NOMO-1 treated with dmso at 0.1 percent for 144 hours (cell line): ENCODE data around the gene FRMD6.
"Not testable (repeated sequence)": the region's sequence is repeated elsewhere in the genome, so short reads cannot be mapped to it uniquely, and the experiment has no call there.

Source experiments
- DNase-seq: peaks from one replicate; lab custom pipeline; 2025; ENCODE audit not compliant: unreplicated experiment; lab: John Stamatoyannopoulos, UW

The FRMD6 gene

GRCh38 chr14:51628238-51628637 lies 23.5 kb upstream of the FRMD6 start:
- DNase-seq = no peak

GRCh38 chr14:51630987-51631386 lies 20.7 kb upstream of the FRMD6 start:
- no peak for DNase-seq

- not testable (repeated sequence) for DNase-seq
These were observed 18.4 kb upstream of the FRMD6 start for GRCh38 chr14:51633298-51633697.

GRCh38 chr14:51636109-51636508 lies 15.6 kb upstream of the FRMD6 start:
- DNase-seq = no peak

- DNase-seq = no peak
These were observed 13.4 kb upstream of the FRMD6 start for GRCh38 chr14:51638071-51638944.

GRCh38 chr14:51639668-51640316 lies 11.9 kb upstream of the FRMD6 start:
- no peak for DNase-seq

- no peak for DNase-seq
These were observed 8.6 kb upstream of the FRMD6 start for GRCh38 chr14:51643140-51643539.

- no peak for DNase-seq
These were observed 7.3 kb upstream of the FRMD6 start for GRCh38 chr14:51644217-51644933.

GRCh38 chr14:51648296-51648695 lies 3.4 kb upstream of the FRMD6 start:
- DNase-seq = no peak

GRCh38 chr14:51650716-51651387 lies 858 bp upstream of the FRMD6 start:
- DNase-seq = no peak

GRCh38 chr14:51652168-51653078 lies 713 bp downstream of the FRMD6 start:
- DNase-seq = no peak

GRCh38 chr14:51653079-51653774 lies 1.5 kb downstream of the FRMD6 start:
- DNase-seq = no peak

GRCh38 chr14:51653775-51654532 lies 2.2 kb downstream of the FRMD6 start:
- no peak for DNase-seq

GRCh38 chr14:51654533-51654845 lies 2.8 kb downstream of the FRMD6 start:
- no peak for DNase-seq

GRCh38 chr14:51657762-51658161 lies 6.1 kb downstream of the FRMD6 start:
- no peak for DNase-seq

- no peak for DNase-seq
These were observed 6.9 kb downstream of the FRMD6 start for GRCh38 chr14:51658441-51659173.

GRCh38 chr14:51660741-51661140 lies 9.0 kb downstream of the FRMD6 start:
- no peak for DNase-seq

GRCh38 chr14:51661504-51661903 lies 9.8 kb downstream of the FRMD6 start:
- no peak for DNase-seq
